ENCODE measurements around the gene ZFYVE27.
A peak's percentile ranks its signal among the peaks of the same experiment; 100 is the strongest.

Gene ZFYVE27

GRCh38 chr10:97715259-97715874 is 21.6 kb upstream of the ZFYVE27 start:
- DNase-seq: no peak

GRCh38 chr10:97717627-97718026 is 19.3 kb upstream of the ZFYVE27 start:
- no peak for DNase-seq

GRCh38 chr10:97718178-97718577 is 18.8 kb upstream of the ZFYVE27 start:
- peak; percentile 25 to 54 for DNase-seq

- DNase-seq: no peak
Observed at GRCh38 chr10:97718659-97719142, 18.2 kb upstream of the ZFYVE27 start.

GRCh38 chr10:97719602-97720001 is 17.3 kb upstream of the ZFYVE27 start:
- DNase-seq: no peak

- no peak for DNase-seq
Observed at GRCh38 chr10:97721871-97722780, 14.8 kb upstream of the ZFYVE27 start.

- DNase-seq: peak; percentile 41 to 49
Observed at GRCh38 chr10:97723001-97723400, 13.9 kb upstream of the ZFYVE27 start.

- peak; percentile 91 to 94 for DNase-seq
Observed at GRCh38 chr10:97724341-97724941, 12.5 kb upstream of the ZFYVE27 start.

- DNase-seq: no peak
Observed at GRCh38 chr10:97726636-97727178, 10.2 kb upstream of the ZFYVE27 start.

- DNase-seq: no peak
Observed at GRCh38 chr10:97729014-97729413, 7.9 kb upstream of the ZFYVE27 start.

- peak; percentile 70 to 76 for DNase-seq
Observed at GRCh38 chr10:97731346-97732051, 5.4 kb upstream of the ZFYVE27 start.

GRCh38 chr10:97732052-97732359 is 4.9 kb upstream of the ZFYVE27 start:
- DNase-seq: no peak

- no peak for DNase-seq
Observed at GRCh38 chr10:97733256-97733655, 3.7 kb upstream of the ZFYVE27 start.

GRCh38 chr10:97734021-97734420 is 2.9 kb upstream of the ZFYVE27 start:
- no peak for DNase-seq

GRCh38 chr10:97736403-97736901 is 476 bp upstream of the ZFYVE27 start:
- no peak for DNase-seq

GRCh38 chr10:97737770-97738265 is 890 bp downstream of the ZFYVE27 start:
- no peak for DNase-seq

- no peak for DNase-seq
Observed at GRCh38 chr10:97738616-97739015, 1.7 kb downstream of the ZFYVE27 start.

GRCh38 chr10:97740613-97741012 is 3.7 kb downstream of the ZFYVE27 start:
- DNase-seq: no peak

GRCh38 chr10:97743169-97743943 is 6.4 kb downstream of the ZFYVE27 start:
- no peak for DNase-seq

- no peak for DNase-seq
Observed at GRCh38 chr10:97744405-97745035, 7.6 kb downstream of the ZFYVE27 start.

- no peak for DNase-seq
Observed at GRCh38 chr10:97747573-97747972, 10.6 kb downstream of the ZFYVE27 start.

Data from inflammatory macrophage (primary cell).